ENCODE measurements around the gene CAMK1. TPM values are rescaled to one million over a fixed set of nuclear protein-coding genes. Genes with fewer than 3 reads are reported as not detected.

The CAMK1 gene
- 10 to 100 TPM; 16.4 to 40.2 TPM for total RNA-seq

GRCh38 chr3:9769426-9770275 lies at the start of gene CAMK1:
Gene CAMK1, minus strand, starts transcription at chr3:9769947. Its CDS starts 2,198 bp downstream, at chr3:9767749.
- Histone ChIP-seq H3K27ac (peak within 1 kb of the TSS; percentile 84 to 88), H3K9me3 (no peaks in the 10 kb centered on the region), H3K4me3 (peak within 1 kb of the TSS; percentile 75 to 77), H3K4me1 (peaks cover 0 to 42% of the 10 kb centered on the region in 2 donors), H3K36me3 (peaks cover 6% of the 10 kb centered on the region), H3K27me3 (no peaks in the 10 kb centered on the region)
- no peak for TF ChIP-seq CTCF (IDR thresholded peaks at IDR 0.05)
- peak; percentile 82 for DNase-seq (ENCODE audit: low spot score)

GRCh38 chr3:9818666-9819335 lies 49.1 kb upstream of the CAMK1 start:
- no peak for TF ChIP-seq CTCF (IDR thresholded peaks at IDR 0.05)
- no peak overlapping the region for H3K4me3 ChIP-seq
- H3K36me3 ChIP-seq = no peaks in the 10 kb centered on the region
- no peaks in the 10 kb centered on the region for H3K9me3 ChIP-seq
- no peaks in the 10 kb centered on the region for H3K4me1 ChIP-seq
- H3K27ac ChIP-seq = no peak overlapping the region
- H3K27me3 ChIP-seq = no peaks in the 10 kb centered on the region
- no peak for DNase-seq (ENCODE audit: low spot score)

- Histone ChIP-seq H3K4me3 (no peak overlapping the region), H3K36me3 (no peaks in the 10 kb centered on the region), H3K9me3 (no peaks in the 10 kb centered on the region), H3K27ac (no peak overlapping the region), H3K27me3 (no peaks in the 10 kb centered on the region), H3K4me1 (no peaks in the 10 kb centered on the region)
- DNase-seq (ENCODE audit: low spot score) = no peak
- TF ChIP-seq CTCF (IDR thresholded peaks at IDR 0.05) = no peak
Observed at GRCh38 chr3:9817436-9817835, 47.7 kb upstream of the CAMK1 start.

GRCh38 chr3:9815986-9816385 lies 46.2 kb upstream of the CAMK1 start:
- Histone ChIP-seq H3K9me3 (no peaks in the 10 kb centered on the region), H3K4me3 (no peak overlapping the region), H3K36me3 (no peaks in the 10 kb centered on the region), H3K27me3 (no peaks in the 10 kb centered on the region), H3K4me1 (peaks cover 0 to 3% of the 10 kb centered on the region in 2 donors), H3K27ac (no peak overlapping the region)
- TF ChIP-seq CTCF (IDR thresholded peaks at IDR 0.05) = no peak
- DNase-seq (ENCODE audit: low spot score) = no peak

- H3K27ac ChIP-seq = no peak overlapping the region
Observed at GRCh38 chr3:9812870-9813483, 43.2 kb upstream of the CAMK1 start.

More at GRCh38 chr3:9812870-9813483, 43.2 kb upstream of the CAMK1 start:
- no peaks in the 10 kb centered on the region for H3K9me3 ChIP-seq
- no peak overlapping the region for H3K4me3 ChIP-seq
- H3K4me1 ChIP-seq = peaks cover 0 to 17% of the 10 kb centered on the region in 2 donors
- no peaks in the 10 kb centered on the region for H3K36me3 ChIP-seq
- no peaks in the 10 kb centered on the region for H3K27me3 ChIP-seq
- TF ChIP-seq CTCF (IDR thresholded peaks at IDR 0.05) = no peak
- no peak for DNase-seq (ENCODE audit: low spot score)

Measured in right atrium auricular region (tissue), 2 donors.